LNCaP clone FGC (cell line): ENCODE results near the gene FOXP1.

Experiments used
- DNase-seq: peaks from one replicate; pipeline ENCODE4 v3.0.0-alpha.2; 2011; ENCODE audit warnings: low read depth
- H3K4me3 ChIP-seq: 2 replicates; pipeline ENCODE4 v1.5.1; 2011; ENCODE audit warnings: mild to moderate bottlenecking, low read depth, low read length, control low read depth
- CTCF ChIP-seq: IDR thresholded peaks from 2 replicates; pipeline ENCODE4 v1.5.1; 2012; ENCODE audit warnings: mild to moderate bottlenecking; ENCODE audit not compliant: control insufficient read depth, insufficient read depth; ENCODE audit errors: extremely low read depth

Gene FOXP1

GRCh38 chr3:71346061-71346460 lies 237.5 kb downstream of the FOXP1 start:
- DNase-seq = no peak
- no peak for TF ChIP-seq CTCF
- H3K4me3 ChIP-seq = no peak overlapping the region

GRCh38 chr3:71345429-71346040 lies 238.0 kb downstream of the FOXP1 start:
- H3K4me3 ChIP-seq = no peak overlapping the region
- TF ChIP-seq CTCF = no peak
- DNase-seq = no peak

GRCh38 chr3:71341721-71342120 lies 241.8 kb downstream of the FOXP1 start:
- no peak overlapping the region for H3K4me3 ChIP-seq
- TF ChIP-seq CTCF = no peak
- DNase-seq = no peak

- H3K4me3 ChIP-seq = no peak overlapping the region
- no peak for DNase-seq
- no peak for TF ChIP-seq CTCF
Observed at GRCh38 chr3:71339049-71339448, 244.5 kb downstream of the FOXP1 start.

- H3K4me3 ChIP-seq = no peak overlapping the region
- TF ChIP-seq CTCF = no peak
- DNase-seq = no peak
Observed at GRCh38 chr3:71332813-71333212, 250.7 kb downstream of the FOXP1 start.

GRCh38 chr3:71330909-71331308 lies 252.6 kb downstream of the FOXP1 start:
- no peak for DNase-seq
- H3K4me3 ChIP-seq = no peak overlapping the region
- no peak for TF ChIP-seq CTCF

- no peak for TF ChIP-seq CTCF
- no peak overlapping the region for H3K4me3 ChIP-seq
- no peak for DNase-seq
Observed at GRCh38 chr3:71330505-71330904, 253.0 kb downstream of the FOXP1 start.
